Measurements from ENCODE around the gene CDT1.

Gene CDT1

DNA sequence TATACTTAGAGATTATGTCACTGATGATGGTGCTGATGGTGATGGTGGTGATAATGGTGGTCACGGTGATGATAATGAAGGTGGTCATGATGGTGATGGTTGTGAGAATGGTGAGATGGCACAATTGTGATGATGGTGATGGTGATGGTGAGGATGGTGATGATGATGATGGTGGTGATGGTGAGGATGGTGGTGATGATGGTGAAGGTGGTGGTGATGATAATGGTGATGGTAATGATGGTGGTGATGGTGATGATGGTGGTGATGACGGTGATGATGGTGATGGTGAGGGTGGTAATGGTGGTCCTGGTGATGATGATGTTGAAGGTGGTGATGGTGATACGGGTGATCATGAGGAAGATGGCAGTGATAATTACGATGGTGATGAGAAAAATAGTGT, 5.5 kb upstream of the CDT1 start:
- Histone ChIP-seq H3K27ac (ENCODE audit: low read depth, low read length) (no peak overlapping the region), H3K4me1 (ENCODE audit: control insufficient read depth, insufficient read depth, low read length, unreplicated experiment) (no peaks in the 10 kb centered on the region), H3K4me3 (ENCODE audit: low read depth, low read length) (no peak overlapping the region)

GRCh38 chr16:88798772-88799455, 4.7 kb upstream of the CDT1 start:
- H3K4me1 ChIP-seq (ENCODE audit: control insufficient read depth, insufficient read depth, low read length, unreplicated experiment): no peaks in the 10 kb centered on the region
- H3K27ac ChIP-seq (ENCODE audit: low read depth, low read length): no peak overlapping the region
- no peaks in the 10 kb centered on the region for H3K27me3 ChIP-seq (ENCODE audit: insufficient read depth, low read length)
- H2AFZ ChIP-seq (ENCODE audit: low read length, unreplicated experiment): no peak overlapping the region
- no peaks in the 10 kb centered on the region for H3K36me3 ChIP-seq (ENCODE audit: insufficient read depth, low read length)
- H3K79me2 ChIP-seq (ENCODE audit: control insufficient read depth, insufficient read depth, low read length, unreplicated experiment): peaks cover 3% of the 10 kb centered on the region
- H3K4me3 ChIP-seq (ENCODE audit: low read depth, low read length): no peak overlapping the region

More for the DNA sequence above, 5.5 kb upstream of the CDT1 start:
- H3K79me2 ChIP-seq (ENCODE audit: control insufficient read depth, insufficient read depth, low read length, unreplicated experiment): no peaks in the 10 kb centered on the region
- H3K36me3 ChIP-seq (ENCODE audit: insufficient read depth, low read length): no peaks in the 10 kb centered on the region
- H2AFZ ChIP-seq (ENCODE audit: low read length, unreplicated experiment): no peak overlapping the region
- no peaks in the 10 kb centered on the region for H3K27me3 ChIP-seq (ENCODE audit: insufficient read depth, low read length)

DNA sequence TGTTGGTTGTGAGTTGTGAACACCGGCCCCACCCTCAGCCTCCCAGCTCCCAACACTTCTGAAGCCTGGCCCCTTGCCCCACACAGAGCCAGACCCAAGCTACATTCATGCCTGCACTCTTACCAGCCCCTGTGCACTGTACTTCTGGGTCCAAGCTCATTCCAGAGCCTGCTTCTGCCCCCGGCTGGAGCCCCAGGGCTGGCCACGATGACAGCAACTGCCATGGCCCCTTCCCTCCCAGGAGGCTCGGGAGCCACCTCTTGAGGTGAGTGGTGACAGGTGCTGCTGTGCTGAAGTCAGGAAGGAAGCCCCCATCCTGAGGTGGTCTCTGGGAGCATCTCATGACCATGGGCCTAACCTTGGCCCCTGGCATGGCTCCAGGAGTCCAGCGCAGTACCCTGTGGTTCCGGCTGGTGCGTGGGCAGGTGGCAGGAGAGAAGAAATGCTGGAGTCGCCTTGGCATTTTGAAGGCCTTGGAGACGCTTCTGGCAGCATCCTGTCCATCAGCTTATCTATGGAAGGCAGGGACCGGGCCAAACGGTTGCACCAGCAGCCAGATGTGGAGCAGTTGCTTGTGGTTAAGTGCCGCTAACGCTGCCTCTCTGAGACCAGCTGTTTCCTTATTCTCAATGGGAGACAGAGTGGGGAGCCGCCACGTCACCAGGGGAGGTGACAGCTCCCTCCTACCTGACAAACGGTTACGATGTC, 3.9 kb upstream of the CDT1 start:
- Histone ChIP-seq H3K36me3 (ENCODE audit: insufficient read depth, low read length) (no peaks in the 10 kb centered on the region), H3K4me1 (ENCODE audit: control insufficient read depth, insufficient read depth, low read length, unreplicated experiment) (peaks cover under 1% of the 10 kb centered on the region), H3K27me3 (ENCODE audit: insufficient read depth, low read length) (no peaks in the 10 kb centered on the region), H3K79me2 (ENCODE audit: control insufficient read depth, insufficient read depth, low read length, unreplicated experiment) (peaks cover 11% of the 10 kb centered on the region), H3K27ac (ENCODE audit: low read depth, low read length) (no peak overlapping the region), H2AFZ (ENCODE audit: low read length, unreplicated experiment) (no peak overlapping the region), H3K4me3 (ENCODE audit: low read depth, low read length) (no peak overlapping the region)

DNA sequence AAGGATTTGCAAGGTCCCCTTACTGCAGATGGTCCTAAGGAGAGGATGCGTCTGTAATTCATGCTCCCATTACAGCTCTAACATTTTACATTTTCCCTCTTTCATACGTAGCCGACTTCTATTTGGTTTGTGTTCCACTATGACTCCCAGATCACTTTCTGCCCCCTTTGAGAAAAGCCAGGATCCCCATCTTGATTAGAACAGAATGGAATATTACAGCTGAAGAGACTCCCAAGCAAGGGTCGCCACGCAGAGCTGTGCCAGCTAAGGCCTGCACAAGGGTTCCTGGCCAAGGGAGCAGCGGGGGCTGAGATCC, 3.4 kb upstream of the CDT1 start:
- Histone ChIP-seq H3K27me3 (ENCODE audit: insufficient read depth, low read length) (no peaks in the 10 kb centered on the region), H3K36me3 (ENCODE audit: insufficient read depth, low read length) (peaks cover under 1% of the 10 kb centered on the region; the same call in 1 of the 2 replicates), H2AFZ (ENCODE audit: low read length, unreplicated experiment) (no peak overlapping the region), H3K4me3 (ENCODE audit: low read depth, low read length) (no peak overlapping the region), H3K79me2 (ENCODE audit: control insufficient read depth, insufficient read depth, low read length, unreplicated experiment) (peaks cover 16% of the 10 kb centered on the region), H3K4me1 (ENCODE audit: control insufficient read depth, insufficient read depth, low read length, unreplicated experiment) (peaks cover 6% of the 10 kb centered on the region), H3K27ac (ENCODE audit: low read depth, low read length) (no peak overlapping the region)

GRCh38 chr16:88804173-88804551, 573 bp downstream of the CDT1 start:
- Histone ChIP-seq H2AFZ (ENCODE audit: low read length, unreplicated experiment) (no peak overlapping the region), H3K4me3 (ENCODE audit: low read depth, low read length) (peak overlapping the region; percentile 98), H3K79me2 (ENCODE audit: control insufficient read depth, insufficient read depth, low read length, unreplicated experiment) (peaks cover 33% of the 10 kb centered on the region), H3K36me3 (ENCODE audit: insufficient read depth, low read length) (peaks cover 13% of the 10 kb centered on the region; the same call in 1 of the 2 replicates), H3K27ac (ENCODE audit: low read depth, low read length) (no peak overlapping the region; the same call in 1 of the 2 replicates), H3K27me3 (ENCODE audit: insufficient read depth, low read length) (no peaks in the 10 kb centered on the region), H3K4me1 (ENCODE audit: control insufficient read depth, insufficient read depth, low read length, unreplicated experiment) (peaks cover 9% of the 10 kb centered on the region)

GRCh38 chr16:88804552-88805339, 1.2 kb downstream of the CDT1 start:
- H3K4me3 ChIP-seq (ENCODE audit: low read depth, low read length): peak overlapping the region; percentile 98
- H3K36me3 ChIP-seq (ENCODE audit: insufficient read depth, low read length): peaks cover 13% of the 10 kb centered on the region; the same call in 1 of the 2 replicates
- H2AFZ ChIP-seq (ENCODE audit: low read length, unreplicated experiment): no peak overlapping the region
- H3K27ac ChIP-seq (ENCODE audit: low read depth, low read length): no peak overlapping the region
- H3K27me3 ChIP-seq (ENCODE audit: insufficient read depth, low read length): no peaks in the 10 kb centered on the region
- peaks cover 14% of the 10 kb centered on the region for H3K4me1 ChIP-seq (ENCODE audit: control insufficient read depth, insufficient read depth, low read length, unreplicated experiment)
- peaks cover 36% of the 10 kb centered on the region for H3K79me2 ChIP-seq (ENCODE audit: control insufficient read depth, insufficient read depth, low read length, unreplicated experiment)

- Histone ChIP-seq H3K4me3 (ENCODE audit: low read depth, low read length) (peak overlapping the region; percentile 98), H3K27me3 (ENCODE audit: insufficient read depth, low read length) (no peaks in the 10 kb centered on the region), H2AFZ (ENCODE audit: low read length, unreplicated experiment) (no peak overlapping the region), H3K4me1 (ENCODE audit: control insufficient read depth, insufficient read depth, low read length, unreplicated experiment) (peaks cover 20% of the 10 kb centered on the region), H3K79me2 (ENCODE audit: control insufficient read depth, insufficient read depth, low read length, unreplicated experiment) (peaks cover 42% of the 10 kb centered on the region), H3K36me3 (ENCODE audit: insufficient read depth, low read length) (peaks cover 13% of the 10 kb centered on the region; the same call in 1 of the 2 replicates), H3K27ac (ENCODE audit: low read depth, low read length) (no peak overlapping the region)
Observed at GRCh38 chr16:88805340-88805715, 1.7 kb downstream of the CDT1 start.

DNA sequence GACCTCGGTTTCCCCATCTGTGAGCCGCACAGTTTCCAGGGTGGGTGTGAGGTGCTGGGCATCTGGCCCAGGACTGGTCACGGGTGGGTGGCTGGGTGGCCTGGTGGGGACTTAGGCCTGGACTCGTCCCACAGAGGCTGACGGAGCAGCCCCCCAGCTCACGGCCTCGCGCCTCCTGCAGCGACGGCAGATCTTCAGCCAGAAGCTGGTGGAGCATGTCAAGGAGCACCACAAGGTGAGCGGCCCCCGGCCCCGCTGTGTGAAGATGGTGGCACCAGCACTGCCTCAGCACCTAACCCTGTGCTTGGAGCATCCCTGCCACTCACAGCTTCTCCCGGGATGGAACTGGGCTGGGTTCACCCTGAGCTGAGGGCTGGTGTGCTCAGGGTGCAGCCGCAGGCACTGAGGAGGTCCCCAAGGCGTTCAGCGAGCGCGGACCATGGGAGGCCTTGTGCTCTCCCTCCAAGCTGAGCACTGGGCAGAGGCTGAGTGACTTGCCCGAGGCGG, 2.4 kb downstream of the CDT1 start:
- Histone ChIP-seq H3K79me2 (ENCODE audit: control insufficient read depth, insufficient read depth, low read length, unreplicated experiment) (peaks cover 42% of the 10 kb centered on the region), H3K4me1 (ENCODE audit: control insufficient read depth, insufficient read depth, low read length, unreplicated experiment) (peaks cover 25% of the 10 kb centered on the region), H3K27me3 (ENCODE audit: insufficient read depth, low read length) (no peaks in the 10 kb centered on the region), H3K4me3 (ENCODE audit: low read depth, low read length) (no peak overlapping the region), H2AFZ (ENCODE audit: low read length, unreplicated experiment) (no peak overlapping the region), H3K27ac (ENCODE audit: low read depth, low read length) (no peak overlapping the region), H3K36me3 (ENCODE audit: insufficient read depth, low read length) (peaks cover 13% of the 10 kb centered on the region; the same call in 1 of the 2 replicates)

GRCh38 chr16:88806491-88807111, 3.0 kb downstream of the CDT1 start:
- Histone ChIP-seq H2AFZ (ENCODE audit: low read length, unreplicated experiment) (no peak overlapping the region), H3K79me2 (ENCODE audit: control insufficient read depth, insufficient read depth, low read length, unreplicated experiment) (peaks cover 42% of the 10 kb centered on the region), H3K27me3 (ENCODE audit: insufficient read depth, low read length) (no peaks in the 10 kb centered on the region), H3K4me1 (ENCODE audit: control insufficient read depth, insufficient read depth, low read length, unreplicated experiment) (peaks cover 25% of the 10 kb centered on the region), H3K4me3 (ENCODE audit: low read depth, low read length) (no peak overlapping the region), H3K36me3 (ENCODE audit: insufficient read depth, low read length) (peaks cover 13% of the 10 kb centered on the region; the same call in 1 of the 2 replicates), H3K27ac (ENCODE audit: low read depth, low read length) (no peak overlapping the region)

GRCh38 chr16:88807142-88807625, 3.6 kb downstream of the CDT1 start:
- H3K36me3 ChIP-seq (ENCODE audit: insufficient read depth, low read length): peaks cover 13% of the 10 kb centered on the region; the same call in 1 of the 2 replicates
- no peak overlapping the region for H3K27ac ChIP-seq (ENCODE audit: low read depth, low read length)
- H3K4me1 ChIP-seq (ENCODE audit: control insufficient read depth, insufficient read depth, low read length, unreplicated experiment): peaks cover 25% of the 10 kb centered on the region
- no peaks in the 10 kb centered on the region for H3K27me3 ChIP-seq (ENCODE audit: insufficient read depth, low read length)
- H3K79me2 ChIP-seq (ENCODE audit: control insufficient read depth, insufficient read depth, low read length, unreplicated experiment): peaks cover 42% of the 10 kb centered on the region
- H3K4me3 ChIP-seq (ENCODE audit: low read depth, low read length): no peak overlapping the region
- H2AFZ ChIP-seq (ENCODE audit: low read length, unreplicated experiment): no peak overlapping the region

All from ACC112 (cell line).